Smooth muscle cell (in vitro differentiated cells): ENCODE results near the gene ERO1B. TPM values are rescaled to one million over a fixed set of nuclear protein-coding genes. Genes with fewer than 3 reads are reported as not detected.
A peak's percentile ranks its signal among the peaks of the same experiment; 100 is the strongest.

Source experiments
- DNase-seq: peaks from one replicate; lab custom pipeline; 2025; ENCODE audit not compliant: unreplicated experiment; lab: John Stamatoyannopoulos, UW
- H2AFZ ChIP-seq: fragments of 200-600 bp; sonication (generic); 2 replicates; pipeline ENCODE4 v1.6.0; 2016; ENCODE audit warnings: antibody characterized with exemption, low read depth, mild to moderate bottlenecking
- H3F3A ChIP-seq: fragments of 200-600 bp; sonication (generic); 2 replicates; pipeline ENCODE4 v1.6.0; 2017; ENCODE audit warnings: antibody characterized with exemption, low read depth
- H3K27ac ChIP-seq: fragments of 200-600 bp; sonication (generic); 2 replicates; pipeline ENCODE4 v1.5.1; 2016; ENCODE audit warnings: low read depth, mild to moderate bottlenecking
- H3K27me3 ChIP-seq: fragments of 200-600 bp; sonication (generic); 2 replicates; pipeline ENCODE4 v1.6.1; 2016; ENCODE audit warnings: low read depth, mild to moderate bottlenecking
- H3K36me3 ChIP-seq: fragments of 200-600 bp; sonication (generic); 2 replicates; pipeline ENCODE4 v1.5.1; 2016; ENCODE audit warnings: low read depth
- H3K4me1 ChIP-seq: fragments of 200-600 bp; sonication (generic); 2 replicates; pipeline ENCODE4 v1.5.1; 2016; ENCODE audit warnings: low read depth
- H3K4me2 ChIP-seq: fragments of 200-600 bp; sonication (generic); 2 replicates; pipeline ENCODE4 v1.6.0; 2016; ENCODE audit warnings: mild to moderate bottlenecking
- H3K4me3 ChIP-seq: fragments of 200-600 bp; sonication (generic); 2 replicates; pipeline ENCODE4 v1.5.1; 2016; ENCODE audit warnings: mild to moderate bottlenecking
- H3K79me2 ChIP-seq: fragments of 200-600 bp; sonication (generic); 2 replicates; pipeline ENCODE4 v1.6.0; 2016; ENCODE audit warnings: low read depth, mild to moderate bottlenecking
- H3K9ac ChIP-seq: fragments of 200-600 bp; sonication (generic); 2 replicates; pipeline ENCODE4 v1.6.0; 2016; ENCODE audit warnings: low read depth
- H3K9me3 ChIP-seq: fragments of 200-600 bp; sonication (generic); replicated peaks from 2 replicates; pipeline ENCODE4 v1.5.1; 2016; ENCODE audit warnings: low read depth
- H4K20me1 ChIP-seq: fragments of 200-600 bp; sonication (generic); 2 replicates; pipeline ENCODE4 v1.6.0; 2016; ENCODE audit warnings: low read depth
- CTCF ChIP-seq: fragments of 200-600 bp; sonication (generic); IDR thresholded peaks from 2 replicates; pipeline ENCODE4 v1.5.1; 2017; ENCODE audit warnings: borderline replicate concordance, mild to moderate bottlenecking, antibody characterized with exemption; ENCODE audit not compliant: insufficient read depth, poor library complexity, severe bottlenecking
- WGBS: methylation state at CpG from one replicate; pipeline ENCODE4 v1.1.7; 2016; ENCODE audit warnings: low lambda C conversion rate; 5-methylcytosine and 5-hydroxymethylcytosine counted together
- polyA plus RNA-seq: library from polyadenylated mRNA; unstranded; fragments of >200 nt; fragmentation: Nextera tagmentation; extraction: Ambion mirVana; gene quantifications from 2 replicates; pipeline ENCODE4 v1.2.1, GENCODE V29; 2016
- total RNA-seq: library from RNA; depleted of rRNA; stranded (reverse); fragments of >200 nt; gene quantifications from 2 replicates; pipeline ENCODE4 v1.2.3, GENCODE V29; 2014

The ERO1B gene
- total and polyA plus RNA-seq, 2 experiments from 2014 or later = 1.3 to 1.9 TPM

GRCh38 chr1:236287356-236287755 lies 5.6 kb upstream of the ERO1B start:
- no peaks in the 10 kb centered on the region for H3K36me3 ChIP-seq
- H3F3A ChIP-seq = no peaks in the 10 kb centered on the region
- peaks cover 38% of the 10 kb centered on the region for H3K27me3 ChIP-seq
- no peak overlapping the region for H3K9ac ChIP-seq
- no peak overlapping the region for H3K27ac ChIP-seq
- no peaks in the 10 kb centered on the region for H3K9me3 ChIP-seq
- no peak overlapping the region for H3K4me3 ChIP-seq
- H3K4me1 ChIP-seq = peaks cover 12% of the 10 kb centered on the region
- WGBS = 96% methylated on average over 12 of the region's 12 CpGs
- TF ChIP-seq CTCF = no peak
- H3K4me2 ChIP-seq = no peak overlapping the region
- H2AFZ ChIP-seq = no peak overlapping the region
- no peaks in the 10 kb centered on the region for H3K79me2 ChIP-seq
- DNase-seq = no peak
- no peaks in the 10 kb centered on the region for H4K20me1 ChIP-seq

GRCh38 chr1:236284291-236284721 lies 2.5 kb upstream of the ERO1B start:
- Histone ChIP-seq H3K4me1 (peaks cover 12% of the 10 kb centered on the region), H3K9ac (no peak overlapping the region), H3K9me3 (no peaks in the 10 kb centered on the region), H2AFZ (no peak overlapping the region), H3K27ac (no peak overlapping the region), H3K36me3 (no peaks in the 10 kb centered on the region), H3K4me2 (no peak overlapping the region), H3K4me3 (no peak overlapping the region), H3F3A (no peaks in the 10 kb centered on the region), H3K27me3 (peaks cover 33% of the 10 kb centered on the region), H3K79me2 (no peaks in the 10 kb centered on the region), H4K20me1 (no peaks in the 10 kb centered on the region)
- 76% methylated on average over 2 of the region's 2 CpGs for WGBS
- no peak for DNase-seq
- TF ChIP-seq CTCF = no peak

GRCh38 chr1:236282719-236283118 lies 961 bp upstream of the ERO1B start:
- H3K4me3 ChIP-seq = peak overlapping the region; percentile 81
- peak overlapping the region; percentile 92 for H2AFZ ChIP-seq
- H3K9ac ChIP-seq = no peak overlapping the region
- no peaks in the 10 kb centered on the region for H3F3A ChIP-seq
- DNase-seq = no peak
- WGBS = 90% methylated on average over 2 of the region's 2 CpGs
- no peaks in the 10 kb centered on the region for H3K9me3 ChIP-seq
- H4K20me1 ChIP-seq = no peaks in the 10 kb centered on the region
- peaks cover 33% of the 10 kb centered on the region for H3K27me3 ChIP-seq
- no peaks in the 10 kb centered on the region for H3K36me3 ChIP-seq
- no peak overlapping the region for H3K27ac ChIP-seq
- H3K4me1 ChIP-seq = peaks cover 12% of the 10 kb centered on the region
- no peak for TF ChIP-seq CTCF
- H3K79me2 ChIP-seq = no peaks in the 10 kb centered on the region
- H3K4me2 ChIP-seq = peak overlapping the region; percentile 83

GRCh38 chr1:236282425-236282716 lies 613 bp upstream of the ERO1B start:
- H3K4me2 ChIP-seq = peak overlapping the region; percentile 83
- no peaks in the 10 kb centered on the region for H3K79me2 ChIP-seq
- peak overlapping the region; percentile 92 for H2AFZ ChIP-seq
- peak overlapping the region; percentile 81 for H3K4me3 ChIP-seq
- no peaks in the 10 kb centered on the region for H3K9me3 ChIP-seq
- H3K9ac ChIP-seq = peak overlapping the region; percentile 45
- no peaks in the 10 kb centered on the region for H3F3A ChIP-seq
- peaks cover 12% of the 10 kb centered on the region for H3K4me1 ChIP-seq
- H4K20me1 ChIP-seq = no peaks in the 10 kb centered on the region
- TF ChIP-seq CTCF = no peak
- no peak for DNase-seq
- peaks cover 33% of the 10 kb centered on the region for H3K27me3 ChIP-seq
- H3K27ac ChIP-seq = no peak overlapping the region
- no peaks in the 10 kb centered on the region for H3K36me3 ChIP-seq
- 19% methylated on average over 7 of the region's 7 CpGs for WGBS
